Left forelimb (tissue), 1 donor: ENCODE measurements around the gene MECR.

Source experiments
- DNase-seq: peaks from one replicate; pipeline ENCODE4 v3.0.0-alpha.2; 2018; ENCODE audit warnings: low spot score

The MECR gene, protein sequence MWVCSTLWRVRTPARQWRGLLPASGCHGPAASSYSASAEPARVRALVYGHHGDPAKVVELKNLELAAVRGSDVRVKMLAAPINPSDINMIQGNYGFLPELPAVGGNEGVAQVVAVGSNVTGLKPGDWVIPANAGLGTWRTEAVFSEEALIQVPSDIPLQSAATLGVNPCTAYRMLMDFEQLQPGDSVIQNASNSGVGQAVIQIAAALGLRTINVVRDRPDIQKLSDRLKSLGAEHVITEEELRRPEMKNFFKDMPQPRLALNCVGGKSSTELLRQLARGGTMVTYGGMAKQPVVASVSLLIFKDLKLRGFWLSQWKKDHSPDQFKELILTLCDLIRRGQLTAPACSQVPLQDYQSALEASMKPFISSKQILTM

GRCh38 chr1:29230553-29231378 is at the start of gene MECR:
Gene MECR (minus strand): TSS chr1:29230934. CDS start chr1:29230906, 28 bp downstream.
- peak; percentile 98 for DNase-seq

- DNase-seq: no peak
Observed at GRCh38 chr1:29279951-29280391, 49.2 kb upstream of the MECR start.

GRCh38 chr1:29279406-29279805 is 48.7 kb upstream of the MECR start:
- DNase-seq: no peak

GRCh38 chr1:29278124-29278523 is 47.4 kb upstream of the MECR start:
- no peak for DNase-seq

- DNase-seq: no peak
Observed at GRCh38 chr1:29275435-29275834, 44.7 kb upstream of the MECR start.

- no peak for DNase-seq
Observed at GRCh38 chr1:29272147-29272907, 41.6 kb upstream of the MECR start.

- DNase-seq: no peak
Observed at GRCh38 chr1:29271724-29272123, 41.0 kb upstream of the MECR start.

DNA sequence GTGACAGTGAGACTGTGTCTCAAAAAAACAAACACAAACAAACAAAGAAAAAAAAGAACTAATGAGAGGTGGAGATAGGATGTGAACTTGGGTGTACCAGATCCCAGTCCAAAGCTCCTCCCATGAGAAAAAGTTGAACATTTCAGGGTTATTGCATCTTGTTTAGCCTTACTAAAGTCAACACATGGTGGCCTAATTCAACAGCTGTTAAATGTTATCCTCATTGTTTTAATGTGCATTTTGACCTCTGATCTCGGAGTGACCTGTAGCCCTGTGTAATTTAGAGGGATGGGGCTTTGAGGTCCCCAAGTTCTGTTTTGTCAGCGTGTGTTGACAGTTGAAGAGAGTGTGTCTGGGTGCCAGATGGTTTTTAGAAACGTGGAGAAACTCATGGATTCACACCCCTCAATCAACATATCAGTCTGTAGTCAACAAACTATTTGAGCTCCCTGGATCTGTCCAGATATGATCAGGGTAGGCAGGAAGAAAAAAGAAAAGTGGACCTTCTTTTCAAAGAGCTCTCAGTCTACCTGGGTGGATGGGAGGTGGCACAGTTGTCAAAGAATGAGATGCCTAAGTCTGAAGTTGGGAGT is 40.3 kb upstream of the MECR start:
- no peak for DNase-seq

GRCh38 chr1:29269382-29269781 is 38.6 kb upstream of the MECR start:
- no peak for DNase-seq

GRCh38 chr1:29267321-29268070 is 36.8 kb upstream of the MECR start:
- DNase-seq: peak; percentile 25

GRCh38 chr1:29266912-29267311 is 36.2 kb upstream of the MECR start:
- DNase-seq: no peak

GRCh38 chr1:29264773-29265389 is 34.1 kb upstream of the MECR start:
- no peak for DNase-seq

GRCh38 chr1:29260531-29260930 is 29.8 kb upstream of the MECR start:
- peak; percentile 40 for DNase-seq

DNA sequence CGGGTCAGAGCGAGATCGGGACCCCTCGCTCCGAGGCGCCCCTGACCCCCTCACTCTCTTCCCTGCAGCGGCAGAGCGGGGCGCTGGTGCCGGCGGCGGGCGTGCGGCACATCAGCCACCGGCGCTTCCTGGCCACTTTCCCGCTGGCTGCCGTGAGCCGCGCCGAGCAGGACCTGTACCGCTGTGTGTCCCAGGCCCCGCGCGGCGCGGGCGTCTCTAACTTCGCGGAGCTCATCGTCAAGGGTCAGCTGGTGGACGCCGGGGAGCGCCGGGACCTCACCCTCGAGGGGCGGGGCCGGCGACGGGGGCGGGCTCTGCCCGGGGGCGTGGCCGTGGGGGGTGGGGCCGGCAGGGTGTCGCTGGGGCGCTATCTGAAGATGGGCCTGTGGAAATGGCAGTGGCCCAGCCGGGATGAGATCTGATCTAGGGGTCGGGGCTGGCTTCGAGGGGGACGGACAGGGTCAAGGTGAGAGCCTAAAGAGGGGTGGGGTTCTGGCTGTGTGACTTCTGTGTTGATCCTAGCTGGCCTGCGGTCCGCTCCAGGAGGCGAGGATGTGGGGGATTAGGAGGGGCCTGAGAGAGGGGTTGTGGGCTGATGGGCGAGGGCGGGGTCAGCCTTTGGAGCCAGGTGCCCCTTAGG is 29.2 kb upstream of the MECR start:
- peak; percentile 67 for DNase-seq

DNA sequence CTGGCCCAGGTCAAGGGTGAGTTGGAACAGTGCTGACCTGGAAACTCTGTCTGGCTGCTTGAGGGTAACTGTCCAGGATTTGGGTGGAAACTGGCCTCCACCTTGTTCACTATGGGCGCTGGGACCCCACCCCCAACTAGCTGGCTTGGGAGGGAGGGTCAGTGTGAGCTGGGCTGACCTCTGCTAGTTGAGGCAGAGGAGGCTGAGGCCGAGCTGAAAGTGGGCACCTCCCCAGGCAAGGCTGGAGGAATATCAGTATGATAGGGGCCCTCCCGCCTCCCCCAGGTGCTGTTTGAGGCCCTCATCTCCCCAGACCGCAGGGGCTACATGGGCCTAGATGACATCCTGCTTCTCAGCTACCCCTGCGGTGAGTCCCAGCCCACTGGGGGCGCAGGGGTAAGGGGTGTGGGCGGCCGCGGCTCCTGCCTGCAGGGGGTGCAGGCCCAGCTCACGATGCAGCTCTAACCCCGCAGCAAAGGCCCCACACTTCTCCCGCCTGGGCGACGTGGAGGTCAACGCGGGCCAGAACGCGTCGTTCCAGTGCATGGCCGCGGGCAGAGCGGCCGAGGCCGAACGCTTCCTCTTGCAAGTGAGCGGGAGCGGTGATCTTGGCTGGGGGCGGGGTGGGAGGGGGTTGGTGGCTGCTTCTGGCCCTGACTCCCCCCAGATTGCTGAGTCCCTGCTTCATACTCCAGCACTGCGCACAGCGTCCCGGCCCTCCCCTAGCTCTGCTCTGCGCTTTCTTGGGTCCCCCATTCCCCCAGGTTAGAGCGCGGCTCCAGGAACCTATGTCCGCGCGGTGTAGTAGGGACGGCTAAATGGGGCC is 28.5 kb upstream of the MECR start:
- DNase-seq: peak; percentile 57

GRCh38 chr1:29258189-29258975 is 27.6 kb upstream of the MECR start:
- DNase-seq: peak; percentile 49

- DNase-seq: peak; percentile 65
Observed at GRCh38 chr1:29256979-29257804, 26.5 kb upstream of the MECR start.

GRCh38 chr1:29256394-29256793 is 25.7 kb upstream of the MECR start:
- DNase-seq: peak; percentile 50
